AG09309 (cell line): ENCODE data around the gene ATG13.

Experiments
- DNase-seq: peaks from one replicate; pipeline ENCODE4 v3.0.0-alpha.2; 2010; ENCODE audit warnings: low read depth
- H3K4me3 ChIP-seq: 2 replicates; pipeline ENCODE4 v1.5.1; 2011; ENCODE audit warnings: mild to moderate bottlenecking, low read depth, low read length, moderate library complexity; ENCODE audit not compliant: control insufficient read depth
- CTCF ChIP-seq: IDR thresholded peaks from 2 replicates; pipeline ENCODE4 v1.5.1; 2011; ENCODE audit warnings: mild to moderate bottlenecking, low read depth, low read length, inconsistent platforms; ENCODE audit not compliant: insufficient read depth, control insufficient read depth; ENCODE audit errors: missing control alignments

The ATG13 gene

GRCh38 chr11:46693597-46694012, 76.3 kb downstream of the ATG13 start:
- TF ChIP-seq CTCF: no peak
- H3K4me3 ChIP-seq: no peak overlapping the region
- DNase-seq: peak; percentile 63

GRCh38 chr11:46694072-46694471, 76.7 kb downstream of the ATG13 start:
- H3K4me3 ChIP-seq: no peak overlapping the region
- DNase-seq: no peak
- TF ChIP-seq CTCF: no peak

GRCh38 chr11:46694607-46695006, 77.3 kb downstream of the ATG13 start:
- no peak for DNase-seq
- H3K4me3 ChIP-seq: no peak overlapping the region
- TF ChIP-seq CTCF: no peak

GRCh38 chr11:46695345-46696211, 78.2 kb downstream of the ATG13 start:
- no peak for TF ChIP-seq CTCF
- no peak for DNase-seq
- no peak overlapping the region for H3K4me3 ChIP-seq

GRCh38 chr11:46696212-46696558, 78.8 kb downstream of the ATG13 start:
- TF ChIP-seq CTCF: no peak
- no peak overlapping the region; the same call in 1 of the 2 replicates for H3K4me3 ChIP-seq
- DNase-seq: no peak

GRCh38 chr11:46697303-46697702, 80.0 kb downstream of the ATG13 start:
- no peak for TF ChIP-seq CTCF
- no peak overlapping the region for H3K4me3 ChIP-seq
- DNase-seq: no peak
